ENCODE data around the gene MRPL34.

The MRPL34 gene

GRCh38 chr19:17303167-17303939 lies 2.3 kb upstream of the MRPL34 start, which contains the start of gene ABHD8:
Gene ABHD8 (minus strand): TSS chr19:17303425. CDS start chr19:17301616, 1,809 bp downstream.
- DNase-seq (ENCODE audit: low read depth) = peak; percentile 98
- peak within 1 kb of the TSS; percentile 82 for H3K4me3 ChIP-seq (ENCODE audit: low read depth, low read length)
- peak; percentile 36 for TF ChIP-seq CTCF (IDR thresholded peaks at IDR 0.05; ENCODE audit: insufficient read depth, low read depth, low read length, missing control alignments)

- DNase-seq (ENCODE audit: low read depth) = no peak
- TF ChIP-seq CTCF (IDR thresholded peaks at IDR 0.05; ENCODE audit: insufficient read depth, low read depth, low read length, missing control alignments) = no peak
- no peak overlapping the region for H3K4me3 ChIP-seq (ENCODE audit: low read depth, low read length)
Observed at GRCh38 chr19:17303940-17304267, 1.8 kb upstream of the MRPL34 start.

GRCh38 chr19:17304386-17305215 lies 1.1 kb upstream of the MRPL34 start:
- H3K4me3 ChIP-seq (ENCODE audit: low read depth, low read length) = no peak overlapping the region

GRCh38 chr19:17305216-17305516 lies 506 bp upstream of the MRPL34 start:
- no peak for DNase-seq (ENCODE audit: low read depth)
- no peak for TF ChIP-seq CTCF (IDR thresholded peaks at IDR 0.05; ENCODE audit: insufficient read depth, low read depth, low read length, missing control alignments)
- peak overlapping the region; percentile 7; the same call in 1 of the 2 replicates for H3K4me3 ChIP-seq (ENCODE audit: low read depth, low read length)

More at GRCh38 chr19:17304386-17305215, 1.1 kb upstream of the MRPL34 start:
- no peak for TF ChIP-seq CTCF (IDR thresholded peaks at IDR 0.05; ENCODE audit: insufficient read depth, low read depth, low read length, missing control alignments)
- no peak for DNase-seq (ENCODE audit: low read depth)

- H3K4me3 ChIP-seq (ENCODE audit: low read depth, low read length) = peak overlapping the region; percentile 74
- DNase-seq (ENCODE audit: low read depth) = no peak
- TF ChIP-seq CTCF (IDR thresholded peaks at IDR 0.05; ENCODE audit: insufficient read depth, low read depth, low read length, missing control alignments) = no peak
Observed at GRCh38 chr19:17306285-17306714, 628 bp downstream of the MRPL34 start.

GRCh38 chr19:17307876-17308377 lies 2.3 kb downstream of the MRPL34 start:
- no peak for DNase-seq (ENCODE audit: low read depth)
- no peak overlapping the region for H3K4me3 ChIP-seq (ENCODE audit: low read depth, low read length)
- no peak for TF ChIP-seq CTCF (IDR thresholded peaks at IDR 0.05; ENCODE audit: insufficient read depth, low read depth, low read length, missing control alignments)

All from GM12865 (cell line).